ENCODE results near the gene NPEPL1.

Gene NPEPL1

GRCh38 chr20:58667975-58668374 lies 24.6 kb upstream of the NPEPL1 start:
- TF ChIP-seq CTCF (conservative IDR thresholded peaks at IDR 0.05; ENCODE audit: low read length) = no peak
- no peak for DNase-seq (ENCODE audit: low read depth)
- no peak overlapping the region for H3K4me3 ChIP-seq (ENCODE audit: low read length)

- no peak for TF ChIP-seq CTCF (conservative IDR thresholded peaks at IDR 0.05; ENCODE audit: low read length)
- no peak for DNase-seq (ENCODE audit: low read depth)
- no peak overlapping the region for H3K4me3 ChIP-seq (ENCODE audit: low read length)
These were observed 23.7 kb upstream of the NPEPL1 start for GRCh38 chr20:58668901-58669286.

- H3K4me3 ChIP-seq (ENCODE audit: low read length) = no peak overlapping the region
- TF ChIP-seq CTCF (conservative IDR thresholded peaks at IDR 0.05; ENCODE audit: low read length) = no peak
- DNase-seq (ENCODE audit: low read depth) = no peak
These were observed 23.2 kb upstream of the NPEPL1 start for GRCh38 chr20:58669287-58670006.

GRCh38 chr20:58670102-58670501 lies 22.5 kb upstream of the NPEPL1 start:
- peak; percentile 81 for DNase-seq (ENCODE audit: low read depth)
- no peak overlapping the region for H3K4me3 ChIP-seq (ENCODE audit: low read length)
- no peak for TF ChIP-seq CTCF (conservative IDR thresholded peaks at IDR 0.05; ENCODE audit: low read length)

GRCh38 chr20:58670659-58671058 lies 21.9 kb upstream of the NPEPL1 start:
- H3K4me3 ChIP-seq (ENCODE audit: low read length) = no peak overlapping the region
- no peak for DNase-seq (ENCODE audit: low read depth)
- TF ChIP-seq CTCF (conservative IDR thresholded peaks at IDR 0.05; ENCODE audit: low read length) = no peak

- H3K4me3 ChIP-seq (ENCODE audit: low read length) = no peak overlapping the region
- TF ChIP-seq CTCF (conservative IDR thresholded peaks at IDR 0.05; ENCODE audit: low read length) = no peak
- no peak for DNase-seq (ENCODE audit: low read depth)
These were observed 19.5 kb upstream of the NPEPL1 start for GRCh38 chr20:58673119-58673518.

- DNase-seq (ENCODE audit: low read depth) = no peak
- TF ChIP-seq CTCF (conservative IDR thresholded peaks at IDR 0.05; ENCODE audit: low read length) = no peak
- no peak overlapping the region for H3K4me3 ChIP-seq (ENCODE audit: low read length)
These were observed 17.4 kb upstream of the NPEPL1 start for GRCh38 chr20:58675146-58675584.

All from AG10803 (cell line).